ENCODE measurements around the gene ATP6V0C. TPM values are rescaled to one million over a fixed set of nuclear protein-coding genes. Genes with fewer than 3 reads are reported as not detected.

The ATP6V0C gene
- total and polyA plus RNA-seq, 4 donors, result 39.0 to 410 (median 250) TPM

GRCh38 chr16:2527071-2527783, 13.5 kb downstream of the ATP6V0C start:
- peaks cover 3 to 52% (median 14%) of the 10 kb centered on the region in 4 donors for H3K36me3 ChIP-seq (ENCODE audit: control insufficient read depth in 4 of 4, insufficient read depth in 4 of 4, low read length in 4 of 4)
- WGBS, 2 donors, result 92 to 93% methylated on average over 12 of the region's 12 CpGs
- no peak overlapping the region for H3K9ac ChIP-seq (ENCODE audit: insufficient read depth in 1 of 2, low read length in 2 of 2)
- H3K9me3 ChIP-seq (ENCODE audit: control insufficient read depth in 4 of 4, insufficient read depth in 3 of 4, low read length in 3 of 4), result no peaks in the 10 kb centered on the region
- H3K4me1 ChIP-seq (ENCODE audit: control insufficient read depth in 5 of 5, insufficient read depth in 5 of 5, low read length in 5 of 5), result peaks cover 0 to 8% (median 2%) of the 10 kb centered on the region in 5 donors
- DNase-seq, result peak in 1 of 3 donors; percentile 8
- no peaks in the 10 kb centered on the region for H3K27me3 ChIP-seq (ENCODE audit: control insufficient read depth in 3 of 3, insufficient read depth in 3 of 3, low read length in 2 of 3)
- no peak overlapping the region for H3K27ac ChIP-seq (ENCODE audit: low read depth in 1 of 2, low read length in 1 of 2)
- no peak overlapping the region for H3K4me3 ChIP-seq
- TF ChIP-seq CTCF (IDR thresholded peaks at IDR 0.05; ENCODE audit: control extremely low read depth, extremely low read depth), result no peak
- no peak for ATAC-seq (ENCODE audit: insufficient read depth, low FRiP score)

DNA sequence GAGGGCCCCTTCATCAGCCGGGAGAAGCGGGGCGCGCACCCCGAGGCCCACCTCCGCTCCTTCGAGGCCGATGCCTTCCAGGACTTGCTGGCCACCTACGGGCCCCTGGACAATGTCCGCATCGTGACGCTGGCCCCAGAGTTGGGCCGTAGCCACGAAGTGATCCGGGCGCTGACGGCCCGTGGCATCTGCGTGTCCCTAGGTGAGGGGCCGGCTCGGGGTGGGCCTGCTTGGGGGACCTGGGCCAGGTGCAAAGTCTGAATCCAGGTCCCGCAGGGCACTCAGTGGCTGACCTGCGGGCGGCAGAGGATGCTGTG, 14.0 kb downstream of the ATP6V0C start:
- ATAC-seq (ENCODE audit: insufficient read depth, low FRiP score) (no peak), DNase-seq (peak in 1 of 3 donors; percentile 10)
- peaks cover 3 to 52% (median 14%) of the 10 kb centered on the region in 4 donors for H3K36me3 ChIP-seq (ENCODE audit: control insufficient read depth in 4 of 4, insufficient read depth in 4 of 4, low read length in 4 of 4)
- no peaks in the 10 kb centered on the region for H3K9me3 ChIP-seq (ENCODE audit: control insufficient read depth in 4 of 4, insufficient read depth in 3 of 4, low read length in 3 of 4)
- no peak overlapping the region for H3K27ac ChIP-seq (ENCODE audit: low read depth in 1 of 2, low read length in 1 of 2)
- H3K9ac ChIP-seq (ENCODE audit: insufficient read depth in 1 of 2, low read length in 2 of 2), result no peak overlapping the region
- no peak for TF ChIP-seq CTCF (IDR thresholded peaks at IDR 0.05; ENCODE audit: control extremely low read depth, extremely low read depth)
- 95 to 98% methylated on average over 24 of the region's 24 CpGs for WGBS, 2 donors
- H3K4me3 ChIP-seq, result no peak overlapping the region
- H3K27me3 ChIP-seq (ENCODE audit: control insufficient read depth in 3 of 3, insufficient read depth in 3 of 3, low read length in 2 of 3), result no peaks in the 10 kb centered on the region
- H3K4me1 ChIP-seq (ENCODE audit: control insufficient read depth in 5 of 5, insufficient read depth in 5 of 5, low read length in 5 of 5), result peaks cover 0 to 10% (median 2%) of the 10 kb centered on the region in 5 donors

GRCh38 chr16:2528161-2529060, 14.7 kb downstream of the ATP6V0C start:
- H3K36me3 ChIP-seq (ENCODE audit: control insufficient read depth in 4 of 4, insufficient read depth in 4 of 4, low read length in 4 of 4), result peaks cover 3 to 50% (median 13%) of the 10 kb centered on the region in 4 donors

More at GRCh38 chr16:2528161-2529060, 14.7 kb downstream of the ATP6V0C start:
- no peaks in the 10 kb centered on the region for H3K9me3 ChIP-seq (ENCODE audit: control insufficient read depth in 4 of 4, insufficient read depth in 3 of 4, low read length in 3 of 4)
- no peak for TF ChIP-seq CTCF (IDR thresholded peaks at IDR 0.05; ENCODE audit: control extremely low read depth, extremely low read depth)
- DNase-seq, result peak in 1 of 3 donors; percentile 5
- H3K4me1 ChIP-seq (ENCODE audit: control insufficient read depth in 5 of 5, insufficient read depth in 5 of 5, low read length in 5 of 5), result peaks cover 0 to 12% (median 2%) of the 10 kb centered on the region in 5 donors
- no peaks in the 10 kb centered on the region for H3K27me3 ChIP-seq (ENCODE audit: control insufficient read depth in 3 of 3, insufficient read depth in 3 of 3, low read length in 2 of 3)
- no peak overlapping the region for H3K9ac ChIP-seq (ENCODE audit: insufficient read depth in 1 of 2, low read length in 2 of 2)
- WGBS, 2 donors, result 95 to 96% methylated on average over 36 of the region's 36 CpGs
- ATAC-seq (ENCODE audit: insufficient read depth, low FRiP score), result no peak
- no peak overlapping the region for H3K27ac ChIP-seq (ENCODE audit: low read depth in 1 of 2, low read length in 1 of 2)
- no peak overlapping the region for H3K4me3 ChIP-seq
